DMS 273 (cell line): ENCODE data around the gene PRDM5.
"Not testable (repeated sequence)": the region's sequence is repeated elsewhere in the genome, so short reads cannot be mapped to it uniquely, and the experiment has no call there.

Experiments used
- DNase-seq: peaks from one replicate; lab custom pipeline; 2025; ENCODE audit not compliant: unreplicated experiment; lab: John Stamatoyannopoulos, UW

Gene PRDM5

DNA sequence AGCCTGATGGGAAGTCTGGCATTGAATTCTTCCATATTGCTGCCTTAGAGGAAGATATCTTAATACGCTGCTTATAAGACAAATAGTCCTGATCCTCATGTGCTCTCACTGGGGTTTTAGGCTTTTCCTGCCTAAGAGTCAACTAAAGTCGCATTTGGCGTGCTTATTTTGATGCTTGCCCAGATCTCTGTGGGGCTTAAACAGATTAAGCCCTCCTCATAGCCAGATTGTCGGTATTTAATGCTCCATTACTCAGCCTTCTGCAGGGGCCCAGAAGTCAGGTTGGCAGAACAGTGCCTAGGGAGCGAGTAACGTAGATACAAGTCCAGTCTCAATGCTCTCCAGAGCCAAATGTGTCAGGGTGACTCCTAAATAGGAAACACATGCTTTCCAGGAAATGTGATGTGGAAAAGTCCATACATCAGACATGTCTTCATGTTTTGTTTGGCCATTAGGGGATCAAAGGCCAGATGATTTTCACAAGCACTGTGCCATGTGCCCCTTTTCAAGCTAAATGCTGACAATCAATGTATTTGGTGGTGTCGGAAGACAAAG lies 262.8 kb downstream of the PRDM5 start:
- no peak for DNase-seq

DNA sequence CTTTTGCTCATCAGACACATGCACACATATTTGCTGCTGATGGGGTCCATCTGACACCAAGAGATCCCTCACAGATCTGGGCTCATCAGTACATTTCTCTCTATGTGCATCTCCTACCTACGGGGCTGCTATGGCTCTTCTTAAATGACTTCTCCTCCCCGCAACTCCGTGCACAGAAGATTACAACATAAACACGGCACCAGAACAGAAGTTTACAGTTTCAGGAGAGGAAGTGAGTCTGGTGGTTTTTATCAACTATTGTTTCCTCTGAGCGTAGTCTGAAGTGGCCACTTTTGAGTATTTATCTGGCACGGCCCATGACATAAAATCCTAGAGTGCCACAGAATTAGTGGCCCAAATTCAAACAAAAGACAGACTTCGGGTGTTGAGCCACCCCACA lies 263.8 kb downstream of the PRDM5 start:
- no peak for DNase-seq

DNA sequence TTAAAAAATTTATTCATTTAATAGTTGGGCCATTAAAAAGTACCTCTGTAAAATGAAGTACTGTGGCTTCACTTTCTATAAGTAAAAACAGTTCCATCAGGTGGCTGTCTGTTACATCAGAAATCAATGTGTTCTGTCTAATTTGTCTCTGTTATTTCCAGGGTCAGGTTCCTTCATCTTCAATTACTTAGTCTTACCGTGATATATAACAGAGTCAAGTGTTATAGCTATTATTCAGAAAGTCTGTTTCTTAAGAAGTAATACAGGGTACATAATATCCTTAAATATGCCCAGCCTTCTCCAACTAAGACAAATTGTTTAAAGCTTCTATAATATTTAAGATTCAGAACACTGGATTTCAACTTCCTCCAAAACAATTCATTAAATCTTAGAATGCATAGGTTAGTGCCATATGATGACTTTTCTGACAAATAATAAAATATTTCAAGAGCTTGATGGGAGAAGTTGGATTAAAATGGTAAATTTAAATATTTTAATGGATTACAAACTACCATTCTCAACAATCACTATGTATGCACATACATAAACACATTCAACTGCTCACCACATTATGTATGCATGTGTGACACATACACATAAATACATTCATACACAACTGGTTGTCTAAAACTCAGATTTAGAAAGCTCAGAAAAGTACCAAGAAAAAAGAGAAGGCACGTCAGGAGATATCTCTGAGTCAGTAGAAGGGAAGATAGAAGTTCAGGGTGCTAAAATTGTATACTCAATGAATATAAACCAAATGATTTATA lies 268.5 kb downstream of the PRDM5 start:
- DNase-seq = no peak

DNA sequence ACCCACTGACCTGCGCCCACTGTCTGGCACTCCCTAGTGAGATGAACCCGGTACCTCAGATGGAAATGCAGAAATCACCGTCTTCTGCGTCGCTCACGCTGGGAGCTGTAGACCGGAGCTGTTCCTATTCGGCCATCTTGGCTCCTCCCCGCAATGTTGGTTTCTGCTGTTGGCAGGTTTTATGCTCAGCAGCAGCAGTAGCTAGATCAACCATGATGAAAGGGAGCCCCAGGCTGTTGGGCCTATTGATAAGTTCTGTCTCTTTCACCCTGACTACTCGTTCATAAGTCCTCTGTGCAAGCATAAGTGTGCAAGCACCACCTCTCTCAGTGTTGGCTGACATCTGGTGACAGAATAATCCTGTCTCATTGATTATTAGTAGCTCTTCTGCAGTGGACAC lies 274.2 kb downstream of the PRDM5 start:
- not testable (repeated sequence) for DNase-seq
